ENCODE measurements around the gene PER1. TPM values are rescaled to one million over a fixed set of nuclear protein-coding genes. Genes with fewer than 3 reads are reported as not detected.
A peak's percentile ranks its signal among the peaks of the same experiment; 100 is the strongest.

Gene PER1
- total and polyA plus RNA-seq, 2 of the 13 experiments (the other 11 are each of a cell fraction or from before 2014, with no cell fraction given) = 2.6 to 3.6 TPM

DNA sequence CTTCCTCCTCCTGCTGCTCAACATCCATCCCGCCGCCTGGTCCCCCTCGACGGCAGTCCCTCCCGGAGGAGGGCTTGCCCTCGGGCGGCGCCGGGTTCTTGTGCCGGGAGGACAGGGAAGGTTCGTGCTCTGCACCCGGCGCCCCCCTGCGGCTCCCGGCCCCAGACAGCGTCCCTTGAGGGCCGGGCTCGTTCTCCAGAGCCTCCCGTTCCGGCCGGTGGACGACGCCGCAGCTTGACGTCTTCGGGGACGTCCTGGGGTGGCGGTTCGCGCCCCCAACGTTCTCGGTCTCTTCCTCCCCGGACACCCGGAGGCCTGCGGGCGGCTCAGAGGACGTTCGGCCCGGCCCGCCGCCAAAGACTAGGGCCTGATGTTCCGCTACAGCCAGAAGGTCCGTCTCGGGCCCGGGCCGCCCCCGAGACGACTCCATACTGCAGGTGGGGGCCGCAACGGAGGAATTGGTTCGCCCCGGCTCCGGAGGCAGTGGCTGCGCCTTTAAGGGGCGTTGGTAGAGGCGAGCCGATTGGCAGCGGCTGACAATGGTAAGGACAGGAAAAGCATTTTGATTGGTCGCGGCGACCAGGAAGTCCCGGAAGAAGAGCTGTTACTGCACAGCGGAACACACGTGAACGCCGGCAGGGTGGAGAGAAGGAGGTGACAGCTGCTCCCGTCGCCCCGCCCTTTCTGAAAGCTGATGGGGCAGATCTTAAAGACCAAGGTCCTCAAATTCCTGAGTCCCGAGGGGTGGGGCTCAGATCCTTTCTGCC is 37.7 kb upstream of the PER1 start, which contains the start of gene BORCS6 (continued):
- TF ChIP-seq ZNF562 (CRISPR knock-in tag; IDR thresholded peaks at IDR 0.05; ENCODE audit: borderline replicate concordance) = no peak
- TF ChIP-seq, protein P1, sequence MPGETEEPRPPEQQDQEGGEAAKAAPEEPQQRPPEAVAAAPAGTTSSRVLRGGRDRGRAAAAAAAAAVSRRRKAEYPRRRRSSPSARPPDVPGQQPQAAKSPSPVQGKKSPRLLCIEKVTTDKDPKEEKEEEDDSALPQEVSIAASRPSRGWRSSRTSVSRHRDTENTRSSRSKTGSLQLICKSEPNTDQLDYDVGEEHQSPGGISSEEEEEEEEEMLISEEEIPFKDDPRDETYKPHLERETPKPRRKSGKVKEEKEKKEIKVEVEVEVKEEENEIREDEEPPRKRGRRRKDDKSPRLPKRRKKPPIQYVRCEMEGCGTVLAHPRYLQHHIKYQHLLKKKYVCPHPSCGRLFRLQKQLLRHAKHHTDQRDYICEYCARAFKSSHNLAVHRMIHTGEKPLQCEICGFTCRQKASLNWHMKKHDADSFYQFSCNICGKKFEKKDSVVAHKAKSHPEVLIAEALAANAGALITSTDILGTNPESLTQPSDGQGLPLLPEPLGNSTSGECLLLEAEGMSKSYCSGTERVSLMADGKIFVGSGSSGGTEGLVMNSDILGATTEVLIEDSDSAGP (CRISPR knock-in tag; IDR thresholded peaks at IDR 0.05; ENCODE audit: borderline replicate concordance) = peak; percentile 100
- no peak for TF ChIP-seq HMG20A (CRISPR knock-in tag; IDR thresholded peaks at IDR 0.05; ENCODE audit: borderline replicate concordance)
- no peak for TF ChIP-seq ZNF552 (CRISPR knock-in tag; IDR thresholded peaks at IDR 0.05; ENCODE audit: borderline replicate concordance)
- TF ChIP-seq, protein P2, sequence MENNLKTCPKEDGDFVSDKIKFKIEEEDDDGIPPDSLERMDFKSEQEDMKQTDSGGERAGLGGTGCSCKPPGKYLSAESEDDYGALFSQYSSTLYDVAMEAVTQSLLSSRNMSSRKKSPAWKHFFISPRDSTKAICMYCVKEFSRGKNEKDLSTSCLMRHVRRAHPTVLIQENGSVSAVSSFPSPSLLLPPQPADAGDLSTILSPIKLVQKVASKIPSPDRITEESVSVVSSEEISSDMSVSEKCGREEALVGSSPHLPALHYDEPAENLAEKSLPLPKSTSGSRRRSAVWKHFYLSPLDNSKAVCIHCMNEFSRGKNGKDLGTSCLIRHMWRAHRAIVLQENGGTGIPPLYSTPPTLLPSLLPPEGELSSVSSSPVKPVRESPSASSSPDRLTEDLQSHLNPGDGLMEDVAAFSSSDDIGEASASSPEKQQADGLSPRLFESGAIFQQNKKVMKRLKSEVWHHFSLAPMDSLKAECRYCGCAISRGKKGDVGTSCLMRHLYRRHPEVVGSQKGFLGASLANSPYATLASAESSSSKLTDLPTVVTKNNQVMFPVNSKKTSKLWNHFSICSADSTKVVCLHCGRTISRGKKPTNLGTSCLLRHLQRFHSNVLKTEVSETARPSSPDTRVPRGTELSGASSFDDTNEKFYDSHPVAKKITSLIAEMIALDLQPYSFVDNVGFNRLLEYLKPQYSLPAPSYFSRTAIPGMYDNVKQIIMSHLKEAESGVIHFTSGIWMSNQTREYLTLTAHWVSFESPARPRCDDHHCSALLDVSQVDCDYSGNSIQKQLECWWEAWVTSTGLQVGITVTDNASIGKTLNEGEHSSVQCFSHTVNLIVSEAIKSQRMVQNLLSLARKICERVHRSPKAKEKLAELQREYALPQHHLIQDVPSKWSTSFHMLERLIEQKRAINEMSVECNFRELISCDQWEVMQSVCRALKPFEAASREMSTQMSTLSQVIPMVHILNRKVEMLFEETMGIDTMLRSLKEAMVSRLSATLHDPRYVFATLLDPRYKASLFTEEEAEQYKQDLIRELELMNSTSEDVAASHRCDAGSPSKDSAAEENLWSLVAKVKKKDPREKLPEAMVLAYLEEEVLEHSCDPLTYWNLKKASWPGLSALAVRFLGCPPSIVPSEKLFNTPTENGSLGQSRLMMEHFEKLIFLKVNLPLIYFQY (CRISPR knock-in tag; IDR thresholded peaks at IDR 0.05; ENCODE audit: borderline replicate concordance) = 0 out of 2 replicates have a peak, but pooled peaks have one; percentile 19
- no peak for TF ChIP-seq SNAI1 (CRISPR knock-in tag; IDR thresholded peaks at IDR 0.05; ENCODE audit: borderline replicate concordance)
- no peak for TF ChIP-seq POLR2AphosphoS2 (IDR thresholded peaks at IDR 0.05; ENCODE audit: low read depth, low read length)
- TF ChIP-seq SMAD3 (CRISPR knock-in tag; IDR thresholded peaks at IDR 0.05) = no peak
- no peak for TF ChIP-seq MTA3 (CRISPR knock-in tag; IDR thresholded peaks at IDR 0.05)
- TF ChIP-seq ZFY (CRISPR knock-in tag; IDR thresholded peaks at IDR 0.05) = peak; percentile 72
- TF ChIP-seq, protein P3, sequence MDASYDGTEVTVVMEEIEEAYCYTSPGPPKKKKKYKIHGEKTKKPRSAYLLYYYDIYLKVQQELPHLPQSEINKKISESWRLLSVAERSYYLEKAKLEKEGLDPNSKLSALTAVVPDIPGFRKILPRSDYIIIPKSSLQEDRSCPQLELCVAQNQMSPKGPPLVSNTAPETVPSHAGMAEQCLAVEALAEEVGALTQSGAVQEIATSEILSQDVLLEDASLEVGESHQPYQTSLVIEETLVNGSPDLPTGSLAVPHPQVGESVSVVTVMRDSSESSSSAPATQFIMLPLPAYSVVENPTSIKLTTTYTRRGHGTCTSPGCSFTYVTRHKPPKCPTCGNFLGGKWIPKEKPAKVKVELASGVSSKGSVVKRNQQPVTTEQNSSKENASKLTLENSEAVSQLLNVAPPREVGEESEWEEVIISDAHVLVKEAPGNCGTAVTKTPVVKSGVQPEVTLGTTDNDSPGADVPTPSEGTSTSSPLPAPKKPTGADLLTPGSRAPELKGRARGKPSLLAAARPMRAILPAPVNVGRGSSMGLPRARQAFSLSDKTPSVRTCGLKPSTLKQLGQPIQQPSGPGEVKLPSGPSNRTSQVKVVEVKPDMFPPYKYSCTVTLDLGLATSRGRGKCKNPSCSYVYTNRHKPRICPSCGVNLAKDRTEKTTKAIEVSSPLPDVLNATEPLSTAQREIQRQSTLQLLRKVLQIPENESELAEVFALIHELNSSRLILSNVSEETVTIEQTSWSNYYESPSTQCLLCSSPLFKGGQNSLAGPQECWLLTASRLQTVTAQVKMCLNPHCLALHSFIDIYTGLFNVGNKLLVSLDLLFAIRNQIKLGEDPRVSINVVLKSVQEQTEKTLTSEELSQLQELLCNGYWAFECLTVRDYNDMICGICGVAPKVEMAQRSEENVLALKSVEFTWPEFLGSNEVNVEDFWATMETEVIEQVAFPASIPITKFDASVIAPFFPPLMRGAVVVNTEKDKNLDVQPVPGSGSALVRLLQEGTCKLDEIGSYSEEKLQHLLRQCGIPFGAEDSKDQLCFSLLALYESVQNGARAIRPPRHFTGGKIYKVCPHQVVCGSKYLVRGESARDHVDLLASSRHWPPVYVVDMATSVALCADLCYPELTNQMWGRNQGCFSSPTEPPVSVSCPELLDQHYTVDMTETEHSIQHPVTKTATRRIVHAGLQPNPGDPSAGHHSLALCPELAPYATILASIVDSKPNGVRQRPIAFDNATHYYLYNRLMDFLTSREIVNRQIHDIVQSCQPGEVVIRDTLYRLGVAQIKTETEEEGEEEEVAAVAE (CRISPR knock-in tag; IDR thresholded peaks at IDR 0.05; ENCODE audit: borderline replicate concordance) = peak; percentile 51; the same call in 1 of the 2 replicates
- TF ChIP-seq, protein P4, sequence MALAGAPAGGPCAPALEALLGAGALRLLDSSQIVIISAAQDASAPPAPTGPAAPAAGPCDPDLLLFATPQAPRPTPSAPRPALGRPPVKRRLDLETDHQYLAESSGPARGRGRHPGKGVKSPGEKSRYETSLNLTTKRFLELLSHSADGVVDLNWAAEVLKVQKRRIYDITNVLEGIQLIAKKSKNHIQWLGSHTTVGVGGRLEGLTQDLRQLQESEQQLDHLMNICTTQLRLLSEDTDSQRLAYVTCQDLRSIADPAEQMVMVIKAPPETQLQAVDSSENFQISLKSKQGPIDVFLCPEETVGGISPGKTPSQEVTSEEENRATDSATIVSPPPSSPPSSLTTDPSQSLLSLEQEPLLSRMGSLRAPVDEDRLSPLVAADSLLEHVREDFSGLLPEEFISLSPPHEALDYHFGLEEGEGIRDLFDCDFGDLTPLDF (CRISPR knock-in tag; IDR thresholded peaks at IDR 0.05) = no peak
- TF ChIP-seq ZNF781 (CRISPR knock-in tag; IDR thresholded peaks at IDR 0.05; ENCODE audit: borderline replicate concordance, not compliant biosample characterization) = no peak
- no peak for TF ChIP-seq RNF2 (conservative IDR thresholded peaks at IDR 0.05; ENCODE audit: low read depth)
- no peak for TF ChIP-seq CBX5 (CRISPR knock-in tag; IDR thresholded peaks at IDR 0.05; ENCODE audit: borderline replicate concordance)
- TF ChIP-seq BORCS8-MEF2B (CRISPR knock-in tag; IDR thresholded peaks at IDR 0.05) = 0 out of 2 replicates have a peak, but pooled peaks have one; percentile 42
- TF ChIP-seq KDM2A (CRISPR knock-in tag; IDR thresholded peaks at IDR 0.05; ENCODE audit: borderline replicate concordance, low read depth) = peak; percentile 39; the same call in 1 of the 2 replicates
- TF ChIP-seq ISL2 (CRISPR knock-in tag; IDR thresholded peaks at IDR 0.05) = no peak; the same call in 1 of the 2 replicates

All from HepG2 (cell line).